Esophagus muscularis mucosa (tissue), 4 donors: ENCODE data around the gene MOCS1. TPM values are rescaled to one million over a fixed set of nuclear protein-coding genes. Genes with fewer than 3 reads are reported as not detected.

Experiments
- DNase-seq: peaks from one replicate; pipeline ENCODE4 v3.0.0-alpha.2; 2017; ENCODE audit errors: extremely low spot score
- H3K27ac ChIP-seq, 4 donors: fragments of 200-600 bp; sonication (generic); replicated peaks in 1 of 4; 1 replicate in 3 of 4; 2 replicates in 1 of 4; pipeline ENCODE4 v1.5.1; 2016 to 2019; ENCODE audit warnings: mild to moderate bottlenecking in 1 of 4
- H3K27me3 ChIP-seq, 4 donors: fragments of 200-600 bp; sonication (generic); one replicate each; pipeline versions ENCODE4 v1.5.1 to v1.6.0; 2016 to 2019
- H3K36me3 ChIP-seq, 4 donors: fragments of 200-600 bp; sonication (generic); one replicate each; pipeline ENCODE4 v1.5.1; 2016 to 2019
- H3K4me1 ChIP-seq, 4 donors: fragments of 200-600 bp; sonication (generic); one replicate each; pipeline ENCODE4 v1.5.1; 2016 to 2019
- H3K4me3 ChIP-seq, 4 donors: fragments of 200-600 bp; sonication (generic); 1 replicate in 2 of 4; 2 replicates in 2 of 4; pipeline ENCODE4 v1.5.1; 2016 to 2019; ENCODE audit warnings: mild to moderate bottlenecking in 4 of 4, moderate library complexity in 1 of 4
- H3K9me3 ChIP-seq, 4 donors: fragments of 200-600 bp; sonication (generic); 1 replicate in 3 of 4; 2 replicates in 1 of 4; pipeline ENCODE4 v1.5.1; 2016 to 2019
- CTCF ChIP-seq, 3 experiments: fragments of 200-600 bp in 2 of 3; fragments of 450-650 bp in 1 of 3; sonication (generic) in 2 of 3; IDR thresholded peaks; one replicate each; pipeline ENCODE4 v1.5.1; 2017 to 2019; ENCODE audit warnings: antibody characterized with exemption in 3 of 3, mild to moderate bottlenecking in 2 of 3, moderate library complexity in 1 of 3
- EP300 ChIP-seq: sonication (generic); formaldehyde crosslinking; IDR thresholded peaks from one replicate; pipeline ENCODE4 v1.6.1; 2017; ENCODE audit warnings: antibody characterized with exemption
- POLR2A ChIP-seq: fragments of 450-650 bp; IDR thresholded peaks from one replicate; pipeline ENCODE4 v1.6.1; 2017; ENCODE audit warnings: antibody characterized with exemption, moderate library complexity, mild to moderate bottlenecking, low read depth
- POLR2AphosphoS5 ChIP-seq, 2 donors: sonication (generic); formaldehyde crosslinking; IDR thresholded peaks; one replicate each; pipeline ENCODE4 v1.6.1; 2017; ENCODE audit warnings: antibody characterized with exemption in 2 of 2
- WGBS: methylation state at CpG from one replicate; pipeline ENCODE4 v1.1.5; 2018; 5-methylcytosine and 5-hydroxymethylcytosine counted together
- intact Hi-C: fragments of 100-400 bp; cut with DNase I; formaldehyde crosslinking; loops from one replicate; pipeline ENCODE4 v1.15.1; 2023
- total RNA-seq, 4 donors: library from RNA; depleted of rRNA; stranded (reverse); fragments of >200 nt; gene quantifications; one replicate each; pipeline versions ENCODE4 v1.1.0 to v1.2.1, GENCODE V29; 2016

The MOCS1 gene
- total RNA-seq, 4 donors from 2014 or later: 19.1 to 37.3 (median 28.0) TPM

DNA sequence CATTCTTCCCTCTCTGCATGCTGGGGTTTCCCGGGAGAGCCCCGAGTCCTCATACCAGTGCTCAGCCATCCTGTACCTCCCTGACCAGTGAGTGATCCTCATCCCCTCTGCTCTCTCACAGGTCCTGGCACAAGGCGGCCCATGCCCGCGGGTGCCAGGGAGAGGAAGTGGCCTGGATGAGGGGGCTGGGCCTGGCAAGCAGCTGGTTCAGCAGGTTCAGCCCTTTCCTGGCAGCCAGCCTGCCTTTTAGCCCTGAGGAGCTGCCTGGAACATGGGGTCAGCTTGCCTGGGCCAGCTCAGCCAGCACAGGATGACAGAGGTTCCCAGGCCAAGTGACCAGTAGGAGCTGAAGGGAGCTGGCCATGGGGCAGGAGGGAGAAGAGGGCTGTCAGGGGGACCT, 10.9 kb downstream of the MOCS1 start:
- 93% methylated on average over 3 of the region's 5 CpGs for WGBS
- Histone ChIP-seq H3K9me3 (no peaks in the 10 kb centered on the region), H3K27me3 (no peaks in the 10 kb centered on the region), H3K4me3 (no peak overlapping the region), H3K27ac (no peak overlapping the region), H3K36me3 (peaks cover 29 to 79% (median 62%) of the 10 kb centered on the region in 4 donors), H3K4me1 (peaks cover 13 to 29% (median 22%) of the 10 kb centered on the region in 4 donors)
- intact Hi-C loops: no loop called here
- DNase-seq: no peak
- TF ChIP-seq POLR2AphosphoS5 (IDR thresholded peaks at IDR 0.05) (no peak), CTCF (IDR thresholded peaks at IDR 0.05) (no peak), EP300 (no peak), POLR2A (no peak)

- H3K9me3 ChIP-seq: no peaks in the 10 kb centered on the region
- 92% methylated on average over 2 of the region's 5 CpGs for WGBS
- DNase-seq: no peak
- H3K4me3 ChIP-seq: no peak overlapping the region
- no peak overlapping the region for H3K27ac ChIP-seq
- intact Hi-C loops: no loop called here
- no peaks in the 10 kb centered on the region for H3K27me3 ChIP-seq
- H3K4me1 ChIP-seq: peaks cover 12 to 25% (median 18%) of the 10 kb centered on the region in 4 donors
- no peak for TF ChIP-seq POLR2AphosphoS5 (IDR thresholded peaks at IDR 0.05)
- peaks cover 29 to 84% (median 66%) of the 10 kb centered on the region in 4 donors for H3K36me3 ChIP-seq
Observed at GRCh38 chr6:39922821-39923220, 11.4 kb downstream of the MOCS1 start.

GRCh38 chr6:39920157-39920556, 14.1 kb downstream of the MOCS1 start:
- TF ChIP-seq POLR2AphosphoS5 (IDR thresholded peaks at IDR 0.05): no peak
- no peak for TF ChIP-seq POLR2A
- no peak for TF ChIP-seq EP300
- TF ChIP-seq CTCF (IDR thresholded peaks at IDR 0.05): no peak
- 95% methylated on average over 3 of the region's 3 CpGs for WGBS
- Histone ChIP-seq H3K4me1 (peaks cover 0 to 13% (median 6%) of the 10 kb centered on the region in 4 donors), H3K9me3 (no peaks in the 10 kb centered on the region), H3K4me3 (no peak overlapping the region), H3K36me3 (peaks cover 43 to 88% (median 79%) of the 10 kb centered on the region in 4 donors), H3K27ac (no peak overlapping the region), H3K27me3 (no peaks in the 10 kb centered on the region)
- intact Hi-C loops: no loop called here
- DNase-seq: no peak

DNA sequence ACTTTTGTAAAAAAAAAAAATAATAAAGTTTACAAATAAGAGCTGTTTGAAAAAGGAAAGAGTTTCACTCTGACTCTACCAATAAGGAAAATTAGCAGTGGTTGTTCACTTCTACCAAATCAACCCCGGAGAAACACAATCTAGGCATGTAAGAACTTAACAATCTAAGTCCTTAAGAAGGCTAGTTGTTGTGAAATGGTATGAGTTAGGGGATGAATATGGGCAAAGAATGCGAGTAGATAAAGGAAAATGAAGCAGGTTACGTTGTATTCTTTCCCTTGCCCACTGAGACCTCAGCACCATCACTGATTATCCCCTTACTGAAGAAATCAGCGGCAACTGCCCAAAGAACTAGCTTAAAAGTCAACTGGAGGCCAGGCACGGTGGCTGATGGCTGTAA, 15.4 kb downstream of the MOCS1 start:
- 93% methylated on average over 5 of the region's 5 CpGs for WGBS
- intact Hi-C loops: no loop called here
- H3K36me3 ChIP-seq: peaks cover 40 to 88% (median 79%) of the 10 kb centered on the region in 4 donors

GRCh38 chr6:39917981-39918380, 16.3 kb downstream of the MOCS1 start:
- no peak for DNase-seq
- intact Hi-C loops: no loop called here
- no peak overlapping the region for H3K4me3 ChIP-seq
- H3K27ac ChIP-seq: no peak overlapping the region
- TF ChIP-seq CTCF (IDR thresholded peaks at IDR 0.05) (no peak), EP300 (no peak), POLR2AphosphoS5 (IDR thresholded peaks at IDR 0.05) (no peak), POLR2A (no peak)
- 79% methylated on average over 3 of the region's 3 CpGs for WGBS
- H3K36me3 ChIP-seq: peaks cover 47 to 88% (median 79%) of the 10 kb centered on the region in 4 donors
- H3K4me1 ChIP-seq: peaks cover 0 to 4% (median under 1%) of the 10 kb centered on the region in 4 donors
- no peaks in the 10 kb centered on the region for H3K27me3 ChIP-seq
- no peaks in the 10 kb centered on the region for H3K9me3 ChIP-seq

More for the DNA sequence above, 15.4 kb downstream of the MOCS1 start:
- Histone ChIP-seq H3K9me3 (no peaks in the 10 kb centered on the region), H3K4me1 (peaks cover 0 to 9% (median 5%) of the 10 kb centered on the region in 4 donors), H3K27me3 (no peaks in the 10 kb centered on the region), H3K4me3 (no peak overlapping the region), H3K27ac (no peak overlapping the region)
- no peak for TF ChIP-seq EP300
- TF ChIP-seq POLR2AphosphoS5 (IDR thresholded peaks at IDR 0.05): no peak
- TF ChIP-seq POLR2A: no peak
- TF ChIP-seq CTCF (IDR thresholded peaks at IDR 0.05): no peak
- DNase-seq: no peak
